B cell (primary cell): ENCODE measurements around the gene C19orf44. TPM values are rescaled to one million over a fixed set of nuclear protein-coding genes. Genes with fewer than 3 reads are reported as not detected.

Experiments
- ATAC-seq: fragments of 200-7000 bp; cut with Tn5 transposase; one replicate; pipeline ENCODE4 v1.10.0; 2021; ENCODE audit warnings: low read depth, mild to moderate bottlenecking, moderate number of reproducible peaks, moderate library complexity
- CTCF ChIA-PET: fragments of 350-600 bp; sonication (Branson Sonifier 250); formaldehyde crosslinking; loops from one replicate; lab custom pipeline; 2021; ENCODE audit warnings: antibody characterized with exemption, inconsistent platforms; lab: Charles Lee
- POLR2A ChIA-PET: fragments of 350-600 bp; sonication (Branson Sonifier 250); formaldehyde crosslinking; loops from one replicate; lab custom pipeline; 2021; ENCODE audit warnings: antibody characterized with exemption; lab: Charles Lee
- DNase-seq: peaks from one replicate; pipeline ENCODE4 v3.0.0; 2013
- H2AFZ ChIP-seq: 2 replicates; pipeline ENCODE4 v1.6.1; 2012; ENCODE audit warnings: mild to moderate bottlenecking, low read depth, low read length; ENCODE audit not compliant: insufficient read depth, poor library complexity, severe bottlenecking
- H3K27ac ChIP-seq, 2 donors: 1 replicate in 1 of 2; 2 replicates in 1 of 2; pipeline ENCODE4 v1.5.1; 2012 to 2013; ENCODE audit warnings: low read length in 2 of 2, mild to moderate bottlenecking in 2 of 2, moderate library complexity in 1 of 2
- H3K27me3 ChIP-seq, 4 experiments: fragments of 200-600 bp in 1 of 4; sonication (generic) in 1 of 4; replicated peaks in 1 of 4; 1 replicate in 2 of 4; 2 replicates in 2 of 4; pipeline versions ENCODE4 v1.6.1 to v1.7.0; 2013 to 2016; ENCODE audit warnings: low read length in 3 of 4, mild to moderate bottlenecking in 2 of 4, mixed read lengths in 1 of 4, moderate library complexity in 1 of 4; ENCODE audit not compliant: insufficient read depth in 4 of 4, control insufficient read depth in 3 of 4; ENCODE audit errors: control extremely low read depth in 1 of 4
- H3K36me3 ChIP-seq, 2 experiments: replicated peaks in 1 of 2; 1 replicate in 1 of 2; 2 replicates in 1 of 2; pipeline versions ENCODE4 v1.6.1 to v1.7.1; 2013; ENCODE audit warnings: low read length in 1 of 2; ENCODE audit not compliant: insufficient read depth in 2 of 2, control insufficient read depth in 1 of 2; ENCODE audit errors: control extremely low read depth in 1 of 2, extremely low read depth in 1 of 2
- H3K4me1 ChIP-seq, 2 donors: fragments of 200-600 bp in 1 of 2; sonication (generic) in 1 of 2; 1 replicate in 1 of 2; 2 replicates in 1 of 2; pipeline versions ENCODE4 v1.5.1 to v1.6.1; 2013 to 2017; ENCODE audit warnings: low read length in 2 of 2; ENCODE audit not compliant: control insufficient read depth in 2 of 2, insufficient read depth in 2 of 2
- H3K4me2 ChIP-seq: replicated peaks from 2 replicates; pipeline ENCODE3; 2012; ENCODE audit warnings: mild to moderate bottlenecking, low read depth, low read length; ENCODE audit not compliant: poor library complexity, severe bottlenecking
- H3K4me3 ChIP-seq, 5 experiments: fragments of 200-600 bp in 1 of 5; sonication (generic) in 1 of 5; 1 replicate in 3 of 5; 2 replicates in 2 of 5; pipeline versions ENCODE4 v1.5.1 to v1.7.0; 2011 to 2016; ENCODE audit warnings: low read length in 4 of 5, mild to moderate bottlenecking in 4 of 5, low read depth in 2 of 5, control low read depth in 1 of 5, moderate library complexity in 1 of 5; ENCODE audit not compliant: insufficient read depth in 1 of 5; ENCODE audit errors: control extremely low read depth in 1 of 5, extremely low read depth in 1 of 5
- H3K79me2 ChIP-seq: fragments of 200-600 bp; sonication (generic); one replicate; pipeline ENCODE4 v1.6.0; 2016; ENCODE audit warnings: low read length; ENCODE audit not compliant: control insufficient read depth, insufficient read depth
- H3K9ac ChIP-seq: fragments of 200-600 bp; sonication (generic); 2 replicates; pipeline ENCODE4 v1.6.1; 2017; ENCODE audit warnings: mild to moderate bottlenecking, low read length, moderate library complexity
- H3K9me3 ChIP-seq, 3 donors: one replicate each; pipeline versions ENCODE4 v1.6.1 to v1.7.1; 2013; ENCODE audit warnings: low read length in 2 of 3; ENCODE audit not compliant: control insufficient read depth in 2 of 3, insufficient read depth in 1 of 3; ENCODE audit errors: control extremely low read depth in 1 of 3
- H4K20me1 ChIP-seq: 2 replicates; pipeline ENCODE4 v1.6.0; 2012; ENCODE audit warnings: mild to moderate bottlenecking, low read length; ENCODE audit not compliant: insufficient read depth, control insufficient read depth, poor library complexity, severe bottlenecking
- H3K27ac Mint-ChIP-seq: one replicate; pipeline ENCODE4 v1.8.0; 2021; ENCODE audit warnings: mixed read lengths
- H3K27me3 Mint-ChIP-seq: one replicate; pipeline ENCODE4 v1.8.0; 2021; ENCODE audit warnings: mixed read lengths
- H3K4me1 Mint-ChIP-seq: one replicate; pipeline ENCODE4 v1.8.0; 2021; ENCODE audit warnings: mixed read lengths
- H3K4me3 Mint-ChIP-seq: one replicate; pipeline ENCODE4 v1.8.0; 2021; ENCODE audit warnings: mixed read lengths
- H3K9me3 Mint-ChIP-seq: one replicate; pipeline ENCODE4 v1.8.0; 2022; ENCODE audit warnings: mixed read lengths; ENCODE audit not compliant: insufficient read depth
- EZH2 ChIP-seq: IDR thresholded peaks from 2 replicates; pipeline ENCODE4 v1.6.1; 2012; ENCODE audit warnings: borderline replicate concordance, low read depth, mild to moderate bottlenecking, moderate library complexity, low read length; ENCODE audit not compliant: insufficient read depth, poor library complexity, severe bottlenecking
- WGBS: methylation state at CpG from one replicate; pipeline ENCODE4 v1.1.5; 2013; ENCODE audit warnings: missing lambda C conversion rate; ENCODE audit not compliant: insufficient coverage; 5-methylcytosine and 5-hydroxymethylcytosine counted together
- intact Hi-C: fragments of 100-400 bp; cut with micrococcal nuclease; formaldehyde crosslinking; loops from one replicate; pipeline ENCODE4 v1.10.0; 2022
- polyA plus RNA-seq: library from polyadenylated mRNA; depleted of rRNA; stranded (reverse); fragments of >200 nt; gene quantifications from 2 replicates; pipeline ENCODE4 v1.2.3, GENCODE V29; 2012
- total RNA-seq, 2 donors: library from RNA; stranded (reverse); fragments of 120-200 nt in 1 of 2; gene quantifications; 1 replicate in 1 of 2; 2 replicates in 1 of 2; pipeline versions ENCODE4 v1.2.3 to v1.2.4, GENCODE V29; 2013 to 2022
- TF ChIP-seq, protein P1 (sequence below): fragments of 200-600 bp; IDR thresholded peaks from one replicate; pipeline ENCODE4 v1.8.0; 2022; ENCODE audit warnings: antibody characterized with exemption, mild to moderate bottlenecking

The C19orf44 gene
- total and polyA plus RNA-seq, 2 donors (not counting 1 experiment from before 2014, with no cell fraction given) = 4.9 to 8.4 TPM

DNA sequence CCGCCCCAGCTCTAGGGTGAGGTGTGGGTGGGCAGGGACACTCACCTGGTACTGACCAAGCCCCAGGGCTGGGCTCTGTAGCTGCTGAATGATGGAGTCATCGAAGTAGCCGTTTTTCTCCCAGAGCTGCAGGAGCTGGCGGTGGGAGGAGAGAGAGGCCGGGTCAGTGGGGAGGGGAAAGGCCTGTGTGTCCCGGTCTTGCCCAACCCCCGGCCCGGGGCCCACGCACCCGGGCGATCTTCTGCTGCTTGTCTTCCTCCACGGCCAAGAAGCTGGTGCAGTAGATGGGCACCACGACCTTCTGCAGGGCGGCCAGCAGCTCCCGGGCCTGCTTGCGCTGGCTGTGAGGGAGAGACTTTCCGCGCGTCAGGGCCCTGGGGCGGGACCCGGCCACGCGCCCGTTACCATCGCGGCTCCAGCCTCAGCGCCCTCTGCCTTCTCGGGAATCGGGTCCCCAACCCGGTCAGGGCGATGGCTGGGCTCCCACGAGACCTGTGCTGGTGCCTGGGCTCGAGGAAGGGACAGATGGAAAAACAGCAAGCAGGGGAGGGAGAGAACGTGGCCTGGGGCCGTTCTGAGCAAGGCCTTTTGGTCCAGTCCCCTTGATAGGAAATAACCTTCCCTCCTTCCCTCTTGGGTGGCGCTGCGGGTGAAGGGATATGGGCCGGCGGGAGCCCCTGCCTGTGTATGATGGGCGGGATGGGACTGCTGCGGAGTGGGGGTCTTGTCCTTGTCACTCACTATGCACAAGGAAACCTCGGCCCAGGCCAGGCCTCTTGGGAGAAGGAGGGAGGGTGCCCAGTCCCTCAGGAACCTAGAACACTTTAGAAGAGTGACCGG is 34.6 kb downstream of the C19orf44 start:
- Mint-ChIP-seq H3K4me1 (no peaks in the 10 kb centered on the region), H3K4me3 (no peak overlapping the region), H3K9me3 (no peaks in the 10 kb centered on the region), H3K27me3 (no peaks in the 10 kb centered on the region), H3K27ac (no peak overlapping the region)
- 98% methylated on average over 33 of the region's 43 CpGs for WGBS
- Histone ChIP-seq H3K4me1 (no peaks in the 10 kb centered on the region), H3K9ac (no peak overlapping the region), H3K79me2 (peaks cover 26% of the 10 kb centered on the region), H3K27ac (no peak overlapping the region), H4K20me1 (peaks cover 58% of the 10 kb centered on the region), H3K36me3 (peaks cover 0 to 86% of the 10 kb centered on the region in 2 experiments), H3K4me3 (no peak overlapping the region), H3K4me2 (no peak overlapping the region), H3K9me3 (no peaks in the 10 kb centered on the region), H2AFZ (no peak overlapping the region), H3K27me3 (no peaks in the 10 kb centered on the region)
- no peak for ATAC-seq
- intact Hi-C loops = no loop called here
- ChIA-PET POLR2A (no interaction called here), CTCF (interaction anchor here (0.7 kb wide), 1 partner anchor 29 kb away, joined by 3 read pairs; no protein-coding TSS in a partner anchor)
- TF ChIP-seq EZH2 = no peak
- TF ChIP-seq, protein P1, sequence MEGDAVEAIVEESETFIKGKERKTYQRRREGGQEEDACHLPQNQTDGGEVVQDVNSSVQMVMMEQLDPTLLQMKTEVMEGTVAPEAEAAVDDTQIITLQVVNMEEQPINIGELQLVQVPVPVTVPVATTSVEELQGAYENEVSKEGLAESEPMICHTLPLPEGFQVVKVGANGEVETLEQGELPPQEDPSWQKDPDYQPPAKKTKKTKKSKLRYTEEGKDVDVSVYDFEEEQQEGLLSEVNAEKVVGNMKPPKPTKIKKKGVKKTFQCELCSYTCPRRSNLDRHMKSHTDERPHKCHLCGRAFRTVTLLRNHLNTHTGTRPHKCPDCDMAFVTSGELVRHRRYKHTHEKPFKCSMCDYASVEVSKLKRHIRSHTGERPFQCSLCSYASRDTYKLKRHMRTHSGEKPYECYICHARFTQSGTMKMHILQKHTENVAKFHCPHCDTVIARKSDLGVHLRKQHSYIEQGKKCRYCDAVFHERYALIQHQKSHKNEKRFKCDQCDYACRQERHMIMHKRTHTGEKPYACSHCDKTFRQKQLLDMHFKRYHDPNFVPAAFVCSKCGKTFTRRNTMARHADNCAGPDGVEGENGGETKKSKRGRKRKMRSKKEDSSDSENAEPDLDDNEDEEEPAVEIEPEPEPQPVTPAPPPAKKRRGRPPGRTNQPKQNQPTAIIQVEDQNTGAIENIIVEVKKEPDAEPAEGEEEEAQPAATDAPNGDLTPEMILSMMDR = no peak
- peak; percentile 10 for DNase-seq

DNA sequence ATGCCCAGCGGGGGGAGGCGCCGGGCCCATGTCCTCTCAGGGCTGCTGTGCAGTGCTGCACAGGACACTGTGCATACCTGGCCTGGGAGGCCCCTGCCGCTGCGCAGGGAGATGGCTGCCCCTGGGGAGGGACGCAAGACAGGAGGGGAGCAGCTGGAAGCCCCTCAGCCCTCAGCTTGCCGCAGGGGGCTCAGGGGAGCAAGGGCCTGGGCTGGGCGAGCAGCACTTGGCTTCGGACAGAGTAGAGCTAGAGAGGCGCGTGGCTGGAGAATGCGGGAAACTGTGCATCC is 35.1 kb downstream of the C19orf44 start:
- intact Hi-C loops = no loop called here
- no peaks in the 10 kb centered on the region for H3K27me3 Mint-ChIP-seq
- 98% methylated on average over 12 of the region's 12 CpGs for WGBS

More for the DNA sequence above, 35.1 kb downstream of the C19orf44 start:
- ChIA-PET CTCF (no interaction called here), POLR2A (no interaction called here)
- H3K9me3 Mint-ChIP-seq = no peaks in the 10 kb centered on the region
- H4K20me1 ChIP-seq = peaks cover 59% of the 10 kb centered on the region
- H3K9ac ChIP-seq = no peak overlapping the region
- DNase-seq (peak; percentile 11), ATAC-seq (no peak)
- H3K9me3 ChIP-seq = no peaks in the 10 kb centered on the region
- H3K27ac Mint-ChIP-seq = no peak overlapping the region
- no peaks in the 10 kb centered on the region for H3K27me3 ChIP-seq
- TF ChIP-seq, protein P1 = no peak
- no peak for TF ChIP-seq EZH2
- H3K36me3 ChIP-seq = peaks cover 0 to 86% of the 10 kb centered on the region in 2 experiments
- H2AFZ ChIP-seq = no peak overlapping the region
- H3K4me3 ChIP-seq = no peak overlapping the region
- H3K4me1 ChIP-seq = no peaks in the 10 kb centered on the region
- no peaks in the 10 kb centered on the region for H3K4me1 Mint-ChIP-seq
- no peak overlapping the region for H3K4me2 ChIP-seq
- no peak overlapping the region for H3K4me3 Mint-ChIP-seq
- peaks cover 32% of the 10 kb centered on the region for H3K79me2 ChIP-seq
- no peak overlapping the region for H3K27ac ChIP-seq
